Activated T-helper 2 cell treated with anti-CD3 and anti-CD28 coated beads, Interferon-gamma antibody, Interleukin-2, Interleukin-4, amounts not matched to agents 10 μg/mL and 5 μg/mL and 100 μg/mL, durations not matched to agents 14 hours and 24 hours and 36 hours (primary cell): ENCODE data around the gene NAPB. TPM values are rescaled to one million over a fixed set of nuclear protein-coding genes. Genes with fewer than 3 reads are reported as not detected.

Experiments used
- DNase-seq: peaks from one replicate; pipeline ENCODE4 v3.0.0; 2021; ENCODE audit warnings: low spot score
- H3K27ac Mint-ChIP-seq: one replicate; pipeline ENCODE4 v1.8.0; 2021; ENCODE audit warnings: mixed read lengths
- H3K27me3 Mint-ChIP-seq: one replicate; pipeline ENCODE4 v1.8.0; 2021; ENCODE audit warnings: low read depth, mixed read lengths
- H3K36me3 Mint-ChIP-seq: one replicate; pipeline ENCODE4 v1.8.0; 2021; ENCODE audit warnings: low read depth, mixed read lengths
- H3K4me1 Mint-ChIP-seq: one replicate; pipeline ENCODE4 v1.8.0; 2021; ENCODE audit warnings: low read depth, mixed read lengths
- H3K4me3 Mint-ChIP-seq: one replicate; pipeline ENCODE4 v1.8.0; 2021; ENCODE audit warnings: low read depth, mild to moderate bottlenecking, moderate library complexity, mixed read lengths
- H3K9me3 Mint-ChIP-seq: one replicate; pipeline ENCODE4 v1.8.0; 2021; ENCODE audit warnings: mixed read lengths
- intact Hi-C: fragments of 100-400 bp; cut with micrococcal nuclease; formaldehyde crosslinking; loops from one replicate; pipeline ENCODE4 v1.15.1; 2023
- total RNA-seq: library from RNA; stranded (reverse); gene quantifications from 2 replicates; pipeline ENCODE4 v1.2.3, GENCODE V29; 2022

Gene NAPB
- total RNA-seq, 1 donor from 2014 or later, result 13.8 TPM

DNA sequence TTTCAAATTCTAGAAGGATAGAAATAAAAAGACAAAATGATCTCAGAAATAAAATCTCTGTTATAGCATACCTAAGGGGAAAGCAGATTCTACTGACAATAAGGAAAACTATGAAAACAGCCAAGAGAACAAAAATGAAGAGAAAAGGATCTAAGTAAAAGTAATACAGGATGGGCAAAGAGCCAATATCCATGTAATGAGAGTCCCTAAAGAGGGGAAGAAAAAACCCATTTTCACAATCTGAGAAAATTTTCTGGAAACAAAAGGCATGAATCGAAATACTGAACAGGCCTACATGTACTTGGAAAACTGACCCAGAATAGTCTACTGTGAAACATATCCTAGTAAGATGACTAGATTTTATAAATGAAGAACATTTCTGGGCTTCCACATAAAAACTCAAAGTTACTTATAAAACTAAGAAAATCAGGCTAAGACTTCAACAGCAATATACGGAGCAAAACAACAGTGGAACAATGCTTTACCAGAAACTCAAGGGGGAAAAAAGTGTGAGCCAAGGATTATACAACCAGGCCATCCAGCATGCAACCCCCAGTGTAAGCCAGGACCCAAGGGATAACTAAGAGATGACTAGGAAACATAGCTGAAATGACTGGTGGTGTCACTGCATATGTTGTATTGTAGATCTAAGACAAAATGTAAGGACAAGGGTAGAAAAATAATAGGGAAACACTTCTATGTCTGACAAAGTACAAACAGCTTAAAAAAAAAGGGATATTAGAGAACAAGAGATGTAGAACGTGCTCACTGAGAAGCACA lies 10.2 kb downstream of the NAPB start:
- H3K36me3 Mint-ChIP-seq, result peaks cover 19% of the 10 kb centered on the region
- no peak overlapping the region for H3K27ac Mint-ChIP-seq
- peaks cover 34% of the 10 kb centered on the region for H3K4me1 Mint-ChIP-seq
- DNase-seq, result no peak
- no peaks in the 10 kb centered on the region for H3K27me3 Mint-ChIP-seq
- no peaks in the 10 kb centered on the region for H3K9me3 Mint-ChIP-seq
- intact Hi-C loops, result no loop called here
- no peak overlapping the region for H3K4me3 Mint-ChIP-seq

DNA sequence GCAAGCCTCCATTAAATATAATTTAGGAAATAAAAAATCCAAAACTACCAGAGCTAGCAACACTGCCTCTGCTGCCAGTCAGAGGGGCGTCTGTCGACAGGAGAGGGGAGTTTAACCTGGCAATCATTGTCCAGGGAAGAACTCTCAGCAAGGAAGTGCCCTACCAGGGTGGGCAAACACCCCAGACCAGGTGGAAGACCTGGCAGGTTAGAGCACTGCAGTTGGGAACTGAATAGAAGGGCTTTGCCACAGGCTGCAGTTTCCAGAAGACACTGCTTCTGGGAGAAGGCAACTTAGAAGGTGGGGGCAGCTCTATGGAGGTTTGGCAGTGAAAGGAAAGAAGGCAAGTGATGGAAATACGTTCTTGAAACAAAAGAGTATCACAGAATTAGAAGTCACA lies 11.5 kb downstream of the NAPB start:
- no peaks in the 10 kb centered on the region for H3K27me3 Mint-ChIP-seq
- no peak overlapping the region for H3K27ac Mint-ChIP-seq
- peaks cover 31% of the 10 kb centered on the region for H3K4me1 Mint-ChIP-seq
- DNase-seq, result no peak
- intact Hi-C loops, result no loop called here
- no peak overlapping the region for H3K4me3 Mint-ChIP-seq
- H3K9me3 Mint-ChIP-seq, result no peaks in the 10 kb centered on the region
- H3K36me3 Mint-ChIP-seq, result peaks cover 12% of the 10 kb centered on the region

DNA sequence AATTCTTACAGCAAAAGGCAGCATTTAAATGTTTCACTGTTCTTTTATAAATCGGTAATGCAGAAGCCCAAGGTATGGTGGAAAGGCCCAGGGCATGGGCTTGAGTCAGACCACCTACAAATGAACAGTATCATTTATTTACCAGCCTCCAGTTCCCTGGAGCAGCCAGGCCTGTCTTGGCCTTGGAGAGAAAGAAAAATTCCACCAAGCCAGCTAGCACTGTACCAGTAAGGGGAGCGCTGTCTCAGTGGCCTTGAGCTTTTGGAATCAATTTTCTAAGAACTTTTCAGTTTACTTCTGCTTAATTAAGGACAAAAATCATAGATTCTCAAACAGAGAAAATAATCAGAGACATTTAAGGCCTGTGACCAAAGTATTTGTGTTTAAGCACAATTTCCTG lies 12.3 kb downstream of the NAPB start:
- intact Hi-C loops, result loop anchor here (1.0 kb wide), 2 partner anchors 10 to 11 kb away; no protein-coding TSS in a partner anchor
- Mint-ChIP-seq H3K36me3 (peaks cover 14% of the 10 kb centered on the region), H3K27me3 (no peaks in the 10 kb centered on the region), H3K27ac (no peak overlapping the region), H3K4me1 (peaks cover 35% of the 10 kb centered on the region), H3K9me3 (no peaks in the 10 kb centered on the region), H3K4me3 (no peak overlapping the region)
- no peak for DNase-seq

DNA sequence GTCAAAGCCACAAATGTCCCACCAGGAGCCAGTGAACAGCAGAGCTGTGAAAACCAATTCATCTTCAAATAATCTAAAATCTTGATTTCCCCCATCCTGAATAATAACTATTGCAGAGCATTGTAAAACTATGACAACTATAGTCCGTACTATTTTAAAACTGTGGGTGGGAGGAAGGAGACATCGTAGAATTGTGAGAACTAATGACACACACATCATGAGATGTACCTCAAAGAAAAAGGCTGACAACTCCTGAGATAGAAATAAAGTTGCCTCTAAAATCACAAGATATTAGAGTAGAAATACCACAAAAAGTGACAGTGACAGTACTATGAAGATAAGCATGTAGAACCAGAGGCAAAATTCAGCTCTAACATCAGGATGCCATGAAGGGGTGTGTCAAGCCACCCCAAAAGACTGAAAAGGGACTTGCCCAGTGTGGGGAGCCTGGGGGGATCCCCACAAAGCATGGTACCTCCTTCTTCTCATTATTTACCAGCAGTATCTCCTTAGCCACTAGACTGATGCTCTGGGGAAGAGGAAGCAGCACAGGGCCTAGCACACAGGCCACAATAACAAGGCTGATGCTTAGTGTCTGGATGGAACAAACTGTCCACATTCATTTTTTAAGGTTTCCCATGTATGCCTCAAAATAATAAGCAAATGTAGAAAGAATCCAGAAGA lies 13.4 kb downstream of the NAPB start:
- H3K27me3 Mint-ChIP-seq, result no peaks in the 10 kb centered on the region
- H3K4me1 Mint-ChIP-seq, result peaks cover 36% of the 10 kb centered on the region

DNA sequence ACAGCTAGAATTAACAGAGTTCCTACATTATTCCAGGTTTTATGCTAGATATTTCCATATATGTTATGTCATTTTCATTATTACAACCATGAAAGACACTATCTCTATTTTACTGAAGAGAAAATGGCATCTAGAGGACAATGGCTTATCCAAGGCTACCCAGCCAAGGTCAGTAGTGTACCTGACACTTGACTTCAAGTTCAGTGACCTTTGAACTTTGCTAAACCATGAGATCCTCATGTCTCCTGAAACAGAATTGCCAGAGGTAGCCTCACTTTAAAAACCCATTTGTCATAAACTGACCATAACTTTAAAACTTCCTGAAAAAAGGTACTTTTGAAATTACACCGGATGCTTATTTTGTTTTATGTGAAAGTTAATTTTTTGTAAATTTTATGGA lies 14.4 kb downstream of the NAPB start:
- no peak for DNase-seq
- intact Hi-C loops, result no loop called here
- Mint-ChIP-seq H3K4me3 (no peak overlapping the region), H3K4me1 (peaks cover 40% of the 10 kb centered on the region), H3K27me3 (no peaks in the 10 kb centered on the region), H3K36me3 (peaks cover 27% of the 10 kb centered on the region), H3K9me3 (no peaks in the 10 kb centered on the region), H3K27ac (no peak overlapping the region)

More for the DNA sequence above, 13.4 kb downstream of the NAPB start:
- peak overlapping the region; percentile 79 for H3K27ac Mint-ChIP-seq
- no peak overlapping the region for H3K4me3 Mint-ChIP-seq
- H3K36me3 Mint-ChIP-seq, result peaks cover 17% of the 10 kb centered on the region
- intact Hi-C loops, result loop anchor here (1.0 kb wide), 2 partner anchors 9 to 12 kb away; no protein-coding TSS in a partner anchor
- no peak for DNase-seq
- no peaks in the 10 kb centered on the region for H3K9me3 Mint-ChIP-seq

DNA sequence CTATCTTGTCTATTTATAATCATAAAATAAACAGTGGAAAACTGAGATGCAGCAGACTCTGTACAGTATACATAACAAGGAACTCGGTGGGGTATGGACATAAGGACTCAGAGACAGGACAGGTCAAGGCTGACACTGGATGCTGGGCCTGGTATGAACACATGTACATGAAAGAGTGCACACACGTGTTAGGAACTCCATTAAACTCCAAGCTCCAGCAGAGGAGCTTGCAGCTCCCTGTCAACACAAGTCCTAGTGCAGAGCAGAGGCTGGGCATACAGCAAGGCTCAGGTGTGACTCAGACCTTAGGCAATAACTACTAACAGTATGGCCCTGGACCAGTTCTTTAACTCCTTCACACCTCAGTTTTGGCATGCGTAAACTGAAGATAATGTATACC lies 17.1 kb downstream of the NAPB start:
- H3K9me3 Mint-ChIP-seq, result no peaks in the 10 kb centered on the region
- no peaks in the 10 kb centered on the region for H3K27me3 Mint-ChIP-seq
- no peak overlapping the region for H3K4me3 Mint-ChIP-seq
- no peak for DNase-seq
- H3K36me3 Mint-ChIP-seq, result peaks cover 31% of the 10 kb centered on the region
- intact Hi-C loops, result no loop called here
- H3K4me1 Mint-ChIP-seq, result peaks cover 56% of the 10 kb centered on the region
- no peak overlapping the region for H3K27ac Mint-ChIP-seq

DNA sequence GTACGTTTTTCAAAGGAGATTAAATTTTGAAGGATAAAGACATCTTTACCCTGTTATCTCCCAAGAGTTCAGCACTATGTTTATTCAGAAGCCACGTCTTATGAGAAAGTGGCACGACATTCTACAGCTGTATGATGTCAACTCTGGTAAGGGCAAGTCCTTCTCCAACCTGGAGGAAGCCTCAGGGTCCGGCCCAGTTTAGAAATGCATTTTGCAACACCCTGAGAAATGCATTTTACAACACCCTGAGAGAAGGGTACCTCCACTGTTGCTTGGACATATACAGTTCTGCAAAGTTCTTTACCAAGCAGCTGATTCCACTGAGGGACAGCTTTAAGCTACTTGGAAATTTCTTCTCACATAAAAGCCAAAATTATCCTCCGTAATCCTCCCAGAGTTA lies 17.5 kb downstream of the NAPB start:
- peaks cover 60% of the 10 kb centered on the region for H3K4me1 Mint-ChIP-seq
- H3K9me3 Mint-ChIP-seq, result no peaks in the 10 kb centered on the region
- H3K4me3 Mint-ChIP-seq, result no peak overlapping the region
- no peak for DNase-seq
- no peak overlapping the region for H3K27ac Mint-ChIP-seq
- intact Hi-C loops, result no loop called here
- peaks cover 31% of the 10 kb centered on the region for H3K36me3 Mint-ChIP-seq
- no peaks in the 10 kb centered on the region for H3K27me3 Mint-ChIP-seq

DNA sequence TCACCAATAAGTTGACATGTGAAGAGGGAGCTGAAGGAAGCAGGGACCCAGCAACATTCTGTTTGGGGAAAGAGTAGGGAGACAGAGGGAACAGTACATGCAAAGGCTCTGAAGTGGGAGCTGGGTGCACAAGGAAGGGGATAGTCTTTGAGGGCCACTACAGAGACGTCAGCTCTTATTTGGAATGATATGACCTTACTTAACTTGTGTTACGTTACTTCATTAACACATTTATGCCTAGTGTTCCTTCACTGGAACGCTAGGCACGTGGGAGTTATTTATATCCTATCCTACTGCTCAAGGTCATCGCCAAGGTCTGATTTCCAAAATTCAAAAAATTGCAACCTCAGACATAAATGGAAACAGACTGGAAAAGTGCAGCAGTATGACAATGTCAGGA lies 20.2 kb downstream of the NAPB start:
- Mint-ChIP-seq H3K27ac (no peak overlapping the region), H3K36me3 (peaks cover 40% of the 10 kb centered on the region), H3K9me3 (no peaks in the 10 kb centered on the region), H3K4me3 (no peak overlapping the region), H3K27me3 (no peaks in the 10 kb centered on the region), H3K4me1 (peaks cover 55% of the 10 kb centered on the region)
- DNase-seq, result no peak
- intact Hi-C loops, result no loop called here

DNA sequence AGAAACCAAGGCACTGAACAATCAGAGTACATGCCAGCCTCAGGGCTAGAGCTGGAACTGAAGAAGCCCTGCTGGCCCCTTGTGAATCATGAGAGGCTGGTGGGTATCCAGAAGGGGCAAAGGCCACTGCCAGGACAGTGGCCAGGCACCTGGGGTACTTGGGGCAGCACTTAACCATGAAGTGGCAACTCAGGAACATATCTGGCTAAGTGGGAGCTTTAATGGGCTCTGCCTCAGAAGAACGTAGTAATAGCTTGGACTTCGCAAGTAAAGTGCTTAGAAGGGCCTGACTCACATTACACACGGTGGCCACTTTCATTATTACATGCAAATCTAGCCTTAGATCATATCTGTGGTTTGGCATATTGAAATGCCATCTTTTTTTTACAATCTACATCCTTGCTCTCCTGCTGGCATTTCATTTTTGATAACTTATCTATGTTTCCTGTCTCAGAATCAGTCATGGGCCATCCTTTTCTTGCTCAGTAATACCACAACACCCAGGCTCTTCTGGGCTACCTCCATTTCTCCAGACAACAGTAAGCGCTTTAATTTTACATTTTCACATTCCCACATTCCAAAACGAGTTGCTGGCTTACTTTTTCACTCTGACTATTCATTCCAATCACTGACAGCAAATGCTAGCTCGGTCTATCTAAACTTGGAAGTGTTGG lies 21.6 kb downstream of the NAPB start:
- peak; percentile 15 for DNase-seq
- no peaks in the 10 kb centered on the region for H3K27me3 Mint-ChIP-seq
- peaks cover 57% of the 10 kb centered on the region for H3K4me1 Mint-ChIP-seq
- intact Hi-C loops, result loop anchor here (1.0 to 2.0 kb wide), 6 partner anchors 9 to 257 kb away; partner anchors contain the start of genes GZF1, NAPB and NXT1
- H3K27ac Mint-ChIP-seq, result peak overlapping the region; percentile 63
- peaks cover 45% of the 10 kb centered on the region for H3K36me3 Mint-ChIP-seq
- H3K9me3 Mint-ChIP-seq, result no peaks in the 10 kb centered on the region
- H3K4me3 Mint-ChIP-seq, result no peak overlapping the region

DNA sequence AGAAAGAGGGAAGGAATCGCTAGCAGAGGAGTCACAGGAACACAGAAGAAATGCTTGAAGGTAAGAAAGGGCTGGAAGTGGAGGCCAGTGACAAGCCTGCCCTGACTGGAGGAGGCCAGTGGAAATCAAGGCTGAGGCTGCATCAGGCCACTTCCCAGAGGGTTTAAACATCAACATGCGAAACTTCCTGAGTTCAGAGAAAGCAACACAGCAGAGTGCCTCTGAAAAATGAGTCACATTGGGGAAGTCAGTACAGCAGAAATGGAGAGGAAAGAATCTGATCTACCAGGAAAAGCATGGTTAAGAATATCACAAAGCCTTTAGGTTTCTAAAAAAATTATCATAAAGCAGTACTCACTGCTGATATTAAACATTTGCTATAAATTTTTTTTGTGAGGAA lies 23.3 kb downstream of the NAPB start:
- intact Hi-C loops, result loop anchor here (2.0 kb wide), 2 partner anchors 31 to 255 kb away; no protein-coding TSS in a partner anchor
- peaks cover 57% of the 10 kb centered on the region for H3K4me1 Mint-ChIP-seq

DNA sequence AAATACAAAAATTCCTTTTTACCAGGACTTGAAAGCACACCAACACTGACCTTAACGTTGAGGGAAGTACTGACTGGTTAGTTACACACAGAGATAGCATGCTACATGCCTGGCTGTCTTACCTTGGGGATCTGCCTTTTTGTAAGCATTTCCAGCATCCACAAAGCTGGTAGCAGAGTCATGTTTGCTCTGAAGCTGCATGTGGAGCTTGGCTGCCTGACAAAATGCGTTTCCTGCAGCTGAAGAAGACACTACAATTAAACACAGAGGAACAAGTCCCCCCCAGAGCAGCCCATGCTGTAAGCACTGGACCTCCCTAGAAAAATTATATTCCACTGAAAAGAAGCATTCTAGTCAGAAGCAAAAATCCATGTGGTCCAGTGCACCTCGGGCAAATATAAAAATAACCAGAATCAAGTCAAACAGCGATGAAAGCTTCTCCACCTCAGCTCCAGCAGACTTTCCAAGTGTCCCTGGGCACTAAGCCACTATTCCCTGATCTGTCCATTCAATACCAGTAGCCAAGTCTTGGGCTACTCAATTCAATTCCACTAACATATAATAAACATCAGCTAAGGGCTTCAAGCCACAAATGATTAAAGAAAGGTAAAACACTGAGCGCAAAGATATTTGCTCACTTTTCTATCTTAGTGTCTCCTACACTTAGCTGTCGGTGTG lies 24.2 kb downstream of the NAPB start:
- peaks cover 53% of the 10 kb centered on the region for H3K4me1 Mint-ChIP-seq
- DNase-seq, result no peak
- H3K9me3 Mint-ChIP-seq, result no peaks in the 10 kb centered on the region
- H3K27ac Mint-ChIP-seq, result no peak overlapping the region
- H3K36me3 Mint-ChIP-seq, result peaks cover 54% of the 10 kb centered on the region
- intact Hi-C loops, result no loop called here
- no peaks in the 10 kb centered on the region for H3K27me3 Mint-ChIP-seq
- H3K4me3 Mint-ChIP-seq, result no peak overlapping the region

More for the DNA sequence above, 23.3 kb downstream of the NAPB start:
- DNase-seq, result no peak
- peak overlapping the region; percentile 74 for H3K27ac Mint-ChIP-seq
- no peaks in the 10 kb centered on the region for H3K9me3 Mint-ChIP-seq
- no peaks in the 10 kb centered on the region for H3K27me3 Mint-ChIP-seq
- H3K4me3 Mint-ChIP-seq, result peak overlapping the region; percentile 43
- peaks cover 58% of the 10 kb centered on the region for H3K36me3 Mint-ChIP-seq

DNA sequence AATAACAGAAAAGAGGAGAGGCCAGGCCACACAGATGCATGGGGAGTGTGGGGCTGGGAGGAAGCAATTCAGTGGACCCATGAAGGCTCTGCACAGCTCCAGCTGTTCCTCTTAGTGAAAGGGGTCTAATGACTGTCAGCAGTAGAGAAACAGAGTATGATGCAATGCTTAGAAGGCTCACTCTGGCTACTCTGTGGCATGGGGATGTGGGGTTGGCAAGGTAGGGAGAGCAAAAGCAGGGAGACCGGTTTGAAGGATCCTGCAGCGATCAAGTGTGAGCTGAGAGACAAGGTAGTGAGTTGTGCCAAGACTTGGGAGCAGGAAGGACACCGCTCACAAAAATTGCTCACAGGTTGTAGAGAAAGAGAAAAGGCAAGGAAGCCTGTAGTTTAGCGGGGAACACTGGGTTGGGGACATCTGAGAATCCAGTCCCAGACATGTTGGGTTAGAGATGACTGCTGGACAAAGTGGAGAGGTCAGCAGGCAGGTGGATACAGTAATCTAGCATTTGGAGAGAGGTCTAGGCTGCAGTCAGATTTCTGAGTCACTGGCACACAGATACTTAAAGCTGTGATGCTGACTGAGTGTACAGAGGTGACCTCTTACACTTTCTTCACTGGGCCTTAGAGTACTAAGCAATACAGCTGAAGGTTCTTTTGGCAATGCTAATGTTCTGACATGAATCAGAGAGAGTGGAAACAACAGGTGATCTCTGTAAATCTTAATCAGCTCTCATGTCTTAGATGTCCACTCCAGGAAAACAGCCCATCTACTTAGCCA lies 27.1 kb downstream of the NAPB start:
- no peak for DNase-seq
- intact Hi-C loops, result no loop called here
- Mint-ChIP-seq H3K36me3 (peaks cover 57% of the 10 kb centered on the region), H3K9me3 (no peaks in the 10 kb centered on the region), H3K4me1 (peaks cover 35% of the 10 kb centered on the region), H3K27me3 (no peaks in the 10 kb centered on the region), H3K4me3 (no peak overlapping the region), H3K27ac (peak overlapping the region; percentile 64)
